Measurements from ENCODE around the gene DDB1. TPM values are rescaled to one million over a fixed set of nuclear protein-coding genes. Genes with fewer than 3 reads are reported as not detected.
A peak's percentile ranks its signal among the peaks of the same experiment; 100 is the strongest.

DDB1 gene
- total and polyA plus RNA-seq, 9 of the 15 experiments (the other 6 are each of a cell fraction or from before 2014, with no cell fraction given): 172 to 361 (median 266) TPM

GRCh38 chr11:61342207-61342803 is 9.4 kb upstream of the DDB1 start (continued):
- TF ChIP-seq ASH1L (IDR thresholded peaks at IDR 0.05; ENCODE audit: borderline replicate concordance, low read depth, partially characterized antibody) (no peak), EP300 (IDR thresholded peaks at IDR 0.05; ENCODE audit: low read length) (peak; percentile 77; the same call in 1 of the 2 replicates), ZNF134 (CRISPR knock-in tag; conservative IDR thresholded peaks at IDR 0.05) (no peak), ZNF384 (IDR thresholded peaks at IDR 0.05; ENCODE audit: low read depth, low read length) (no peak), CHCHD3 (CRISPR knock-in tag; IDR thresholded peaks at IDR 0.05) (no peak), SNIP1 (IDR thresholded peaks at IDR 0.05; ENCODE audit: low read depth) (no peak), CHD7 (IDR thresholded peaks at IDR 0.05; ENCODE audit: low read depth, low read length) (no peak), TEAD2 (tag; IDR thresholded peaks at IDR 0.05) (no peak), KDM5B (IDR thresholded peaks at IDR 0.05; ENCODE audit: insufficient replicate concordance, low read depth, low read length) (no peak), ELK1 (CRISPR knock-in tag; IDR thresholded peaks at IDR 0.05) (no peak), POLR2H (tag; IDR thresholded peaks at IDR 0.05; ENCODE audit: low read depth) (no peak), PKNOX1 (IDR thresholded peaks at IDR 0.05) (no peak), CREBBP (IDR thresholded peaks at IDR 0.05; ENCODE audit: low read depth, low read length) (no peak), ZNF121 (CRISPR knock-in tag; conservative IDR thresholded peaks at IDR 0.05) (no peak), DPF2 (IDR thresholded peaks at IDR 0.05) (peak; percentile 95)
